ENCODE results near the gene PPIG. TPM values are rescaled to one million over a fixed set of nuclear protein-coding genes. Genes with fewer than 3 reads are reported as not detected.

Gene PPIG
- total and polyA plus RNA-seq, 7 experiments from 2014 or later, result 50.6 to 104 (median 73.7) TPM

DNA sequence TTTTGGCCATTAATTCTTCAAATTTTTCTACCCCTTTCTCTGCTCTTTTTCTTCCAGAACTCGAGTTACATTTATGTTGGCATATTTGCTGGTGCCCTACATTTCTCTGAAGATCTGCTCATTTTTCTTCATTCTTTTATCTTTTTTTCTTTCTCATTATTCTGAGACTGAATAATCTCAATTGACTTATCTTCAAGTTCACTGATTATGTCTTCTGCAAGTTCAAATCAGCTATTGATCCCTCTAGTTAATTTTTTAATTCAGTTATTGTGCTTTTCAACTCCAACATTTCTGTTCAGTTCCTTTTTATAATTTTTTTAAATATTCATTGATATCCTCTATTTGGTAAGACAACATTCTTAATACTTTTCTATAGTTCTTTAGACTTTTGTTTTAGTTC lies 106.8 kb downstream of the PPIG start:
- Histone ChIP-seq H3K36me3 (ENCODE audit: control insufficient read depth in 2 of 3, insufficient read depth in 3 of 3, low read length in 3 of 3) (no peaks in the 10 kb centered on the region), H3K4me1 (ENCODE audit: control insufficient read depth in 2 of 2, insufficient read depth in 2 of 2, low read length in 2 of 2) (peaks cover 5 to 6% of the 10 kb centered on the region in 2 donors), H3K27ac (ENCODE audit: low read depth, low read length) (no peak overlapping the region), H3K27me3 (ENCODE audit: control insufficient read depth in 2 of 2, insufficient read depth in 2 of 2, low read length in 2 of 2) (no peaks in the 10 kb centered on the region), H3K9me3 (ENCODE audit: control insufficient read depth in 2 of 3, low read length in 3 of 3) (no peaks in the 10 kb centered on the region), H3K4me3 (ENCODE audit: low read length) (no peak overlapping the region)
- CTCF ChIA-PET, result no interaction called here
- H3K27me3 Mint-ChIP-seq, result peaks cover 0 to 30% (median 16%) of the 10 kb centered on the region in 5 donors
- H3K9me3 Mint-ChIP-seq, result peaks cover 7 to 34% (median 16%) of the 10 kb centered on the region in 11 donors
- intact Hi-C loops (cut with micrococcal nuclease), result loop anchor here (5.0 kb wide), 4 partner anchors 64 to 1444 kb away; partner anchors contain the start of genes BBS5 (in 1 of the 2), LRP2 (in 1 of the 2) and STK39 (in 1 of the 2)
- POLR2A ChIA-PET, result no interaction called here
- peaks cover 3 to 19% (median 18%) of the 10 kb centered on the region in 7 donors for H3K4me1 Mint-ChIP-seq
- no peak overlapping the region for H3K4me3 Mint-ChIP-seq
- DNase-seq, result no peak
- peaks cover 4 to 13% (median 10%) of the 10 kb centered on the region in 5 donors for H3K36me3 Mint-ChIP-seq
- ATAC-seq, result no peak
- no peak overlapping the region for H3K27ac Mint-ChIP-seq

Other genes starting within 250 kb of the PPIG start
- under 1 TPM in 1 of 5 experiments, not detected in 4; 0.15 TPM for gene LRP2, start 221.8 kb upstream of the PPIG start, total RNA-seq
- not detected for gene LRP2, start 221.8 kb upstream of the PPIG start, polyA plus RNA-seq
- 1 to 10 TPM; 2.0 to 3.8 (median 2.6) TPM for gene BBS5, start 104.9 kb upstream of the PPIG start, total RNA-seq
- 1 to 10 TPM; 1.3 to 1.6 TPM for gene BBS5, start 104.9 kb upstream of the PPIG start, polyA plus RNA-seq
- gene KLHL41, start 74.6 kb upstream of the PPIG start, total RNA-seq, result 1 to 10 TPM in 1 of 5 experiments, under 1 TPM in 2, not detected in 2; 0.41 to 1.1 (median 0.51) TPM
- under 1 TPM in 1 of 2 donors, not detected in 1; 0.20 TPM for gene KLHL41, start 74.6 kb upstream of the PPIG start, polyA plus RNA-seq
- gene FASTKD1, start 10.5 kb upstream of the PPIG start, total RNA-seq, result 10 to 100 TPM; 13.5 to 43.5 (median 31.0) TPM
- 10 to 100 TPM; 16.3 to 16.6 TPM for gene FASTKD1, start 10.5 kb upstream of the PPIG start, polyA plus RNA-seq
- 1 to 10 TPM in 2 of 5 experiments, not detected in 3; 1.0 to 3.6 TPM for gene CFAP210, start 110.1 kb downstream of the PPIG start, total RNA-seq
- gene CFAP210, start 110.1 kb downstream of the PPIG start, polyA plus RNA-seq, result not detected
- 1 to 10 TPM; 4.5 to 9.5 (median 7.5) TPM for gene PHOSPHO2, start 110.1 kb downstream of the PPIG start, total RNA-seq
- gene PHOSPHO2, start 110.1 kb downstream of the PPIG start, polyA plus RNA-seq, result 1 to 10 TPM; 3.5 to 8.4 TPM
- 1 to 10 TPM; 1.1 to 3.9 (median 2.7) TPM for gene KLHL23, start 149.5 kb downstream of the PPIG start, total RNA-seq
- 1 to 10 TPM; 1.5 to 3.8 TPM for gene KLHL23, start 149.5 kb downstream of the PPIG start, polyA plus RNA-seq
- gene SSB, start 214.5 kb downstream of the PPIG start, total RNA-seq, result 100 to 1,000 TPM in 3 of 5 experiments, 10 to 100 TPM in 2; 88.3 to 104 (median 102) TPM
- 100 to 1,000 TPM in 1 of 2 donors, 10 to 100 TPM in 1; 80.5 to 150 TPM for gene SSB, start 214.5 kb downstream of the PPIG start, polyA plus RNA-seq
- 10 to 100 TPM; 21.1 to 52.9 (median 44.2) TPM for gene METTL5, start 240.6 kb downstream of the PPIG start, total RNA-seq
- gene METTL5, start 240.6 kb downstream of the PPIG start, polyA plus RNA-seq, result 100 to 1,000 TPM; 112 to 149 TPM
- gene UBR3, start 243.1 kb downstream of the PPIG start, total RNA-seq, result 10 to 100 TPM; 28.4 to 48.2 (median 44.6) TPM
- 10 to 100 TPM in 1 of 2 donors, 1 to 10 TPM in 1; 7.7 to 12.5 TPM for gene UBR3, start 243.1 kb downstream of the PPIG start, polyA plus RNA-seq

Measured in naive thymus-derived CD4-positive, alpha-beta T cell (primary cell).